GM23338 (cell line): ENCODE results near the gene ACSBG1. TPM values are rescaled to one million over a fixed set of nuclear protein-coding genes. Genes with fewer than 3 reads are reported as not detected.

Experiments used
- ATAC-seq: fragments of 200-7000 bp; cut with Tn5 transposase; 3 replicates; pipeline ENCODE4 v1.9.1; 2020
- DNase-seq: peaks from one replicate; pipeline ENCODE4 v3.0.0-alpha.2; 2015; ENCODE audit warnings: low spot score
- H2AFZ ChIP-seq: fragments of 200-600 bp; sonication (generic); 2 replicates; pipeline ENCODE4 v1.8.0; 2016; ENCODE audit warnings: antibody characterized with exemption, mild to moderate bottlenecking, moderate library complexity
- H3F3A ChIP-seq: fragments of 200-600 bp; sonication (generic); replicated peaks from 2 replicates; pipeline ENCODE4 v1.8.0; 2017; ENCODE audit warnings: antibody characterized with exemption, mixed run types, low read depth
- H3K27ac ChIP-seq: fragments of 200-600 bp; sonication (generic); 2 replicates; pipeline ENCODE4 v1.6.1; 2016; ENCODE audit warnings: low read depth
- H3K27me3 ChIP-seq: fragments of 200-600 bp; sonication (generic); 2 replicates; pipeline ENCODE4 v1.8.0; 2016; ENCODE audit warnings: mild to moderate bottlenecking, mixed run types, moderate library complexity; ENCODE audit not compliant: insufficient read depth
- H3K36me3 ChIP-seq: fragments of 200-600 bp; sonication (generic); 2 replicates; pipeline ENCODE4 v1.8.0; 2016; ENCODE audit warnings: mild to moderate bottlenecking; ENCODE audit not compliant: insufficient read depth
- H3K4me1 ChIP-seq: fragments of 200-600 bp; sonication (generic); 2 replicates; pipeline ENCODE4 v1.8.0; 2016; ENCODE audit warnings: mild to moderate bottlenecking, moderate library complexity; ENCODE audit not compliant: insufficient read depth
- H3K4me2 ChIP-seq: fragments of 200-600 bp; sonication (generic); 2 replicates; pipeline ENCODE4 v1.7.1; 2017; ENCODE audit warnings: mixed run types
- H3K4me3 ChIP-seq: fragments of 200-600 bp; sonication (generic); 2 replicates; pipeline ENCODE4 v1.6.1; 2016; ENCODE audit warnings: mixed run types
- H3K79me2 ChIP-seq: fragments of 200-600 bp; sonication (generic); replicated peaks from 2 replicates; pipeline ENCODE4 v1.8.0; 2017; ENCODE audit warnings: mild to moderate bottlenecking; ENCODE audit not compliant: insufficient read depth
- H3K9me2 ChIP-seq: fragments of 200-600 bp; sonication (generic); 2 replicates; pipeline ENCODE4 v1.8.0; 2017; ENCODE audit not compliant: insufficient read depth
- H4K20me1 ChIP-seq: fragments of 200-600 bp; sonication (generic); replicated peaks from 2 replicates; pipeline ENCODE4 v1.8.0; 2017; ENCODE audit warnings: mild to moderate bottlenecking; ENCODE audit not compliant: insufficient read depth
- H3K27ac Mint-ChIP-seq: 2 replicates; pipeline ENCODE4 v1.8.0; 2020; ENCODE audit warnings: inconsistent platforms, mild to moderate bottlenecking, moderate library complexity, mixed read lengths
- H3K27me3 Mint-ChIP-seq: 3 replicates; pipeline ENCODE4 v1.8.0; 2022; ENCODE audit warnings: low read depth, mild to moderate bottlenecking, moderate library complexity, mixed read lengths, inconsistent platforms; ENCODE audit not compliant: insufficient read depth, poor library complexity
- H3K36me3 Mint-ChIP-seq: 3 replicates; pipeline ENCODE4 v1.8.0; 2021; ENCODE audit warnings: low read depth, mild to moderate bottlenecking, inconsistent platforms, moderate library complexity, mixed read lengths
- H3K4me1 Mint-ChIP-seq: 3 replicates; pipeline ENCODE4 v1.8.0; 2020; ENCODE audit warnings: mild to moderate bottlenecking, inconsistent platforms, mixed read lengths
- H3K4me3 Mint-ChIP-seq: 3 replicates; pipeline ENCODE4 v1.8.0; 2021; ENCODE audit warnings: moderate library complexity, mild to moderate bottlenecking, inconsistent platforms, mixed read lengths
- H3K9me3 Mint-ChIP-seq: 3 replicates; pipeline ENCODE4 v1.8.0; 2020; ENCODE audit warnings: moderate library complexity, mild to moderate bottlenecking, inconsistent platforms, mixed read lengths
- CREB1 ChIP-seq: fragments of 250-450 bp; sonication (Bioruptor Pico); IDR thresholded peaks from 2 replicates; pipeline ENCODE4 v1.5.0; 2020; ENCODE audit warnings: low read depth, mild to moderate bottlenecking, moderate library complexity
- CTCF ChIP-seq, 2 experiments: fragments of 200-600 bp in 1 of 2; sonication (generic) in 1 of 2; conservative IDR thresholded peaks; 2 replicates each; pipeline versions ENCODE4 v1.5.1 to v1.6.1; 2016 to 2017; ENCODE audit warnings: antibody characterized with exemption in 2 of 2, low read depth in 2 of 2, mild to moderate bottlenecking in 2 of 2, moderate library complexity in 1 of 2
- ETS1 ChIP-seq: IDR thresholded peaks from 2 replicates; pipeline ENCODE4 v1.6.1; 2016; ENCODE audit warnings: antibody characterized with exemption
- EZH2 ChIP-seq: fragments of 200-600 bp; sonication (generic); IDR thresholded peaks from one replicate; pipeline ENCODE4 v1.8.0; 2017; ENCODE audit warnings: antibody characterized with exemption, mild to moderate bottlenecking, low read depth; ENCODE audit not compliant: unreplicated experiment
- EZH2phosphoT487 ChIP-seq: fragments of 200-600 bp; sonication (generic); IDR thresholded peaks from one replicate; pipeline ENCODE4 v1.8.1; 2018; ENCODE audit warnings: antibody characterized with exemption; ENCODE audit not compliant: unreplicated experiment
- JUNB ChIP-seq: IDR thresholded peaks from one replicate; pipeline ENCODE4 v1.6.1; 2016; ENCODE audit warnings: antibody characterized with exemption; ENCODE audit not compliant: unreplicated experiment
- NANOG ChIP-seq: IDR thresholded peaks from 2 replicates; pipeline ENCODE4 v1.6.1; 2016; ENCODE audit warnings: antibody characterized with exemption, borderline replicate concordance
- POLR2AphosphoS5 ChIP-seq: IDR thresholded peaks from 2 replicates; pipeline ENCODE4 v1.6.1; 2016; ENCODE audit warnings: antibody characterized with exemption, low read depth
- REST ChIP-seq: IDR thresholded peaks from one replicate; pipeline ENCODE4 v1.6.1; 2018; ENCODE audit warnings: antibody characterized with exemption; ENCODE audit not compliant: unreplicated experiment
- STAT1 ChIP-seq: IDR thresholded peaks from one replicate; pipeline ENCODE4 v1.6.1; 2016; ENCODE audit warnings: antibody characterized with exemption; ENCODE audit not compliant: unreplicated experiment
- ZNF114 ChIP-seq: fragments of 250-450 bp; sonication (Bioruptor Pico); IDR thresholded peaks from 2 replicates; pipeline ENCODE4 v1.5.0; 2020; ENCODE audit warnings: mild to moderate bottlenecking, moderate library complexity
- ZNF331 ChIP-seq: fragments of 250-450 bp; sonication (Bioruptor Pico); IDR thresholded peaks from 2 replicates; pipeline ENCODE4 v1.5.0; 2020; ENCODE audit warnings: low read depth, mild to moderate bottlenecking, moderate library complexity
- ZNF462 ChIP-seq: fragments of 250-450 bp; sonication (Bioruptor Pico); IDR thresholded peaks from 2 replicates; pipeline ENCODE4 v1.5.0; 2020; ENCODE audit warnings: mild to moderate bottlenecking, moderate library complexity
- polyA plus RNA-seq: library from polyadenylated mRNA; unstranded; fragments of >200 nt; fragmentation: Nextera tagmentation; extraction: Ambion mirVana; gene quantifications from 2 replicates; pipeline ENCODE4 v1.2.1, GENCODE V29; 2016
- total RNA-seq: library from RNA; depleted of rRNA; stranded (reverse); fragments of >200 nt; shearing (Covaris generic); gene quantifications from 2 replicates; pipeline ENCODE4 v1.2.3, GENCODE V29; 2014

ACSBG1 gene
- total and polyA plus RNA-seq, 2 experiments from 2014 or later, result 1.9 to 10.0 TPM

GRCh38 chr15:78205337-78205736 lies 29.0 kb downstream of the ACSBG1 start:
- no peak overlapping the region for H3K4me2 ChIP-seq
- H4K20me1 ChIP-seq, result no peaks in the 10 kb centered on the region
- Mint-ChIP-seq H3K9me3 (no peaks in the 10 kb centered on the region), H3K36me3 (no peaks in the 10 kb centered on the region), H3K4me3 (no peak overlapping the region), H3K27me3 (peaks cover 6% of the 10 kb centered on the region), H3K27ac (no peak overlapping the region), H3K4me1 (peaks cover 7% of the 10 kb centered on the region)
- H3K4me3 ChIP-seq, result no peak overlapping the region
- no peak for DNase-seq
- no peaks in the 10 kb centered on the region for H3K36me3 ChIP-seq
- no peaks in the 10 kb centered on the region for H3F3A ChIP-seq
- ATAC-seq, result no peak
- no peak for TF ChIP-seq ZNF114
- TF ChIP-seq ZNF462 (CRISPR knock-in tag), result no peak
- no peak for TF ChIP-seq JUNB
- no peak for TF ChIP-seq CREB1 (CRISPR knock-in tag)
- TF ChIP-seq ZNF331 (CRISPR knock-in tag), result no peak
- no peak for TF ChIP-seq POLR2AphosphoS5
- no peak for TF ChIP-seq STAT1
- TF ChIP-seq CTCF (conservative IDR thresholded peaks at IDR 0.05; ENCODE audit: low read depth in 2 of 2), result no peak
- no peak for TF ChIP-seq EZH2phosphoT487
- no peak for TF ChIP-seq ETS1
- TF ChIP-seq NANOG, result no peak
- no peak for TF ChIP-seq REST
- no peak for TF ChIP-seq EZH2
- H3K79me2 ChIP-seq, result no peaks in the 10 kb centered on the region
- no peak overlapping the region for H2AFZ ChIP-seq
- H3K9me2 ChIP-seq, result no peaks in the 10 kb centered on the region
- H3K27me3 ChIP-seq, result no peaks in the 10 kb centered on the region
- no peaks in the 10 kb centered on the region for H3K4me1 ChIP-seq
- no peak overlapping the region for H3K27ac ChIP-seq
